GM13976 (cell line): Measurements from ENCODE around the gene VPS45.
"Not testable (repeated sequence)": the region's sequence is repeated elsewhere in the genome, so short reads cannot be mapped to it uniquely, and the experiment has no call there.

Experiments
- DNase-seq: peaks from one replicate; pipeline ENCODE4 v3.0.0; 2012; ENCODE audit warnings: low spot score
- in situ Hi-C: fragments of 300-500 bp; cut with MboI; formaldehyde crosslinking; loops from one replicate; pipeline ENCODE4 v1.12.0; 2022; ENCODE audit warnings: low sequenced_read_pairs, mixed read lengths, inconsistent platforms; ENCODE audit not compliant: unreplicated experiment
- TF ChIP-seq, protein P1 (sequence below): IDR thresholded peaks from 2 replicates; pipeline ENCODE4 v1.5.1; 2012; ENCODE audit warnings: borderline replicate concordance, mild to moderate bottlenecking; ENCODE audit not compliant: insufficient read depth; ENCODE audit errors: extremely low read depth, missing control alignments, control extremely low read depth

The VPS45 gene

DNA sequence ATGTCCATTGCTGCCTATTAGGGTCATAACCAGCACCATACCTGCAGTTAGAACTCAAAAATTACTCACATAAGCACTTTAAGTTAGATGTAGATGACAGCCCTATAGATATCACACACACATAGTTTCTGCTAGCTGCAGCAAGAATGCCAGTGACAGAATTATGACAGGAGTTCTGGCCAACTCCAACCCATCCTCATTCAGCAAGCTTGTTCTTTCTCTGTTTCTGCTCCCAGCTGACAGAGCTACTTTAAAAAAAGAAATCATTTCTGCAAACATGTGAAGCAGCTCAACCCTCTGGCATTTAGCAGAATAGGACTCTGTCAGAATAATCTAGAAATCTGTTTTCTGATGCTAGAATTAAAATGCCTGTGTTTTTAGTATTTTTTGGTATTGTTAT is 33.2 kb upstream of the VPS45 start:
- TF ChIP-seq, protein P1, sequence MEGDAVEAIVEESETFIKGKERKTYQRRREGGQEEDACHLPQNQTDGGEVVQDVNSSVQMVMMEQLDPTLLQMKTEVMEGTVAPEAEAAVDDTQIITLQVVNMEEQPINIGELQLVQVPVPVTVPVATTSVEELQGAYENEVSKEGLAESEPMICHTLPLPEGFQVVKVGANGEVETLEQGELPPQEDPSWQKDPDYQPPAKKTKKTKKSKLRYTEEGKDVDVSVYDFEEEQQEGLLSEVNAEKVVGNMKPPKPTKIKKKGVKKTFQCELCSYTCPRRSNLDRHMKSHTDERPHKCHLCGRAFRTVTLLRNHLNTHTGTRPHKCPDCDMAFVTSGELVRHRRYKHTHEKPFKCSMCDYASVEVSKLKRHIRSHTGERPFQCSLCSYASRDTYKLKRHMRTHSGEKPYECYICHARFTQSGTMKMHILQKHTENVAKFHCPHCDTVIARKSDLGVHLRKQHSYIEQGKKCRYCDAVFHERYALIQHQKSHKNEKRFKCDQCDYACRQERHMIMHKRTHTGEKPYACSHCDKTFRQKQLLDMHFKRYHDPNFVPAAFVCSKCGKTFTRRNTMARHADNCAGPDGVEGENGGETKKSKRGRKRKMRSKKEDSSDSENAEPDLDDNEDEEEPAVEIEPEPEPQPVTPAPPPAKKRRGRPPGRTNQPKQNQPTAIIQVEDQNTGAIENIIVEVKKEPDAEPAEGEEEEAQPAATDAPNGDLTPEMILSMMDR = no peak
- DNase-seq = no peak
- in situ Hi-C loops = no loop called here

DNA sequence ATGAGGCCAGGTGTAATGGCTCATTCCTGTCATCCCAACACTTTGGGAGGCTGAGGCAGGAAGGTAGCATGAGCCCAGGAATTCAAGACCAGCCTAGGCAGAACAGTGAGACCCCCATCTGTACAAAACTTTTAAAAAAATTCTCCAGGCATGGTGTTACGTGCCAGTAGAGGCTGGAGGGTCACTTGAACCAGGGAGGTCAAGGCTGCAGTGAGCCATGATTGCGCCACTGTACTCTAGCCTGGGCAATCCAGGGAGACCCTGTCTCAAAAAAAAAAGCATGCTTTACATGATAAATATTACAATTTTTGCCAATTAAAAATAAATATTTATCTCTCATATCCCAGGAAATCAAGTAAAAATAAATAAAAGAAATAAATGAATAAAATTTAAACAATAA is 17.6 kb upstream of the VPS45 start:
- in situ Hi-C loops = loop anchor here (5.0 to 10.0 kb wide), 2 partner anchors 93 to 155 kb away; partner anchors contain the start of gene BOLA1
- no peak for DNase-seq
- TF ChIP-seq, protein P1 = no peak

DNA sequence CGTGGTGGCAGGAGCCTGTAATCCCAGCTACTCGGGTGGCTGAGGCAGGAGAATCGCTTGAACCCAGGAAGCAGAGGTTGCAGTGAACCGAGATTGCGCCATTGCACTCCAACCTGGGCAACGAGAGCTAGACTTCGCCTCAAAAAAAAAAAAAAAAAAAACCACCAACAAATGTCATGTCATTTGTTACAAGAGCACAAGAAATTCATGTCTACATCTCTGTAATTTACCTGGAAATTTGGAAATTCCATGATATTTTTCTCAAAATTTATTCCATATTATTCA is 16.5 kb upstream of the VPS45 start:
- DNase-seq = no peak
- in situ Hi-C loops = loop anchor here (5.0 to 10.0 kb wide), 2 partner anchors 94 to 156 kb away; partner anchors contain the start of gene BOLA1
- TF ChIP-seq, protein P1 = no peak

DNA sequence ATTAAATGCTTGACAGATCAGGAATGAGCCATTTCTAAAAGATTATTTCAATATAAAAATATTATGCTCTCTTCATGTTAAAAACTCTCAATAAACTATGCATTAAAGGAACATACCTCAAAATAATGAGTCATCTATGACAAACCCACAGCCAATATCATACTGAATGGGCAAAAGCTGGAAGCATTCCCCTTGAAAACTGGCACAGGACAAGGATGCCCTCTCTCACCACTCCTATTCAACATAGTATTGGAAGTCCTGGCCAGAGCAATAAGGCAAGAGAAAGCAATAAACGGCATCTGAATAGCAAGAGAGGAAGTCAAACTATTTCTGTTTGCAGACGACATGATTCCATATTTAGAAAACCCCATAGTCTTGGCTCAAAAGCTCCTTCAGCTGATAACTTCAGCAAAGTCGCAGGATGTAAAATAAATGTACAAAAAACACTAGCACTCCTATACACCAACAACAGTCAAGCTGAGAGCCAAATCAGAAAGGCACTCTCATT is 15.6 kb upstream of the VPS45 start:
- DNase-seq = not testable (repeated sequence)
- in situ Hi-C loops = loop anchor here (5.0 to 10.0 kb wide), 2 partner anchors 95 to 157 kb away; partner anchors contain the start of gene BOLA1

DNA sequence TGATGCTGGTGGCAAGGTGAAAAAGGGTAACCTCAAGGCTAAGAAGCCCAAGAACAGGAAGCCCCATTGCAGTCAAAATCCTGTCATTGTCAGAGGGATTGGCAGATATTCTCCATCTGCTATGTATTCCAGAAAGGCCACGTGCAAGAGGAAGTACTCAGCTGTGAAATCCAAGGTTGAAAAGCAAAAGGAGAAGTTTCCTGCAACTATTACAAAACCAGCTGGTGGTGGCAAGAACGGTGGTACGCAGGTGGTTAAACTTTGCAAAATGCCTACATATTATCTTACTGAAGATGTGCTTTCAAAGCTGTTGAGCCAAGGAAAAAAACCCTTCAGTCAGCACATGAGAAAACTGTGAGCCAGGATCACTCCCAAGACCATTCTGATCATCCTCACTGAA is 13.7 kb upstream of the VPS45 start:
- in situ Hi-C loops = loop anchor here (5.0 to 10.0 kb wide), 2 partner anchors 97 to 159 kb away; partner anchors contain the start of gene BOLA1
- DNase-seq = no peak
- TF ChIP-seq, protein P1 = no peak

DNA sequence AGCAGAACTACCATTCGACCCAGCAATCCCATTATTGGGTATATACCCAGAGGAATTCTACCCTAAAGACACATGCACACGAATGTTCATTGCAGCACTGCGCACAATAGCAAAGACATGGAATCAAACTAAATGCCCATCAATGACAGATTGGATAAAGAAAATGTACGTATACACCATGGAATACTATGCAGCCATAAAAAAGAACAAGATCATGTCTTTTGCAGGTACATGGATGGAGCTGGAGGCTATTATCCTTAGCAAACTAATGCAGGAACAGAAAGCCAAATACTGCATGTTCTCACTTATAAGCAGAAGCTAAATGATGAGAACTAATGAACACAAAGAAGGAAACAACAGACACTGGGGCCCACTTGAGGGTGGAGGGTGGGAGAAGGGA is 12.1 kb upstream of the VPS45 start:
- in situ Hi-C loops = loop anchor here (10.0 kb wide), 1 partner anchor 161 kb away; the partner anchor contains the start of gene BOLA1
- DNase-seq = not testable (repeated sequence)

DNA sequence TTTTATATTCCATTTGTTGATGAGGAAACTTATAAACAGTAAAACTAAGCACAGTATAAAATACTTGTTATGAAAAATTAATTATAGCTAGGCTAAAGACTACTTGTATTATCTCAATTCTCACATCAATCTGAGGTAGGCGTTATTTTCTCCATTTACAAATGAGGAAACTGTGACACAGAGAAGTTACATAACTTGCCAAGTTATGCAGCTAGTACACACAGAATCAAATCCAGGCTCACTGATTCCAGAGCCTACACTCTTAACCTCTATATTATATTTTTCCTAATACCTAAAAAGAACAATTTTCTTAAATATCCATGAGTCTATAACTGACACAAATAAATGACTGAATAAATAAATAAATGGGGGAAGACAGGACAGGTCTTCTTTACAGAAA is 11.2 kb upstream of the VPS45 start:
- TF ChIP-seq, protein P1 = no peak
- no peak for DNase-seq
- in situ Hi-C loops = loop anchor here (10.0 kb wide), 1 partner anchor 162 kb away; the partner anchor contains the start of gene BOLA1

DNA sequence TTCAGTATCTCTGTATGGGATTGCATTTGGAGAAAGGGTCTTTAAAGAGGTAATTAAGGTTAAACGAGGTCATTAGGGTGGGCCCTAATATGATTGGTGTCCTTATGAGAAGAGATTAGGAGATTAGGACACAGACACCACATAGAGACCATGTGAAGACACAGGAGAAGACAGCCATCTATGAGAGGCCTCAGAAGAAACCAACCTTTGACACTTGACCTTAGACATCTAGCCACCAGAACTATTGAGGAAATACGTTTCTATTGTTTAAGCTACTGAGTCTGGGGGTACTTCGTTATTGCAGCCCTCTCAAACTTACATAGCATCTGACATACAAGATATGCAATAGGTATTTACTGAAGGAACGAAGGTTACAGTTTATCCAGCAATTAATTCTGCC is 7.3 kb upstream of the VPS45 start:
- TF ChIP-seq, protein P1 = no peak
- DNase-seq = no peak
- in situ Hi-C loops = no loop called here
